Urinary bladder (tissue), 4 donors: ENCODE measurements around the gene HOXB3. TPM values are rescaled to one million over a fixed set of nuclear protein-coding genes. Genes with fewer than 3 reads are reported as not detected.

Source experiments
- DNase-seq: peaks from one replicate; pipeline ENCODE4 v3.0.0-alpha.2; 2015; ENCODE audit errors: extremely low spot score
- H3K27ac ChIP-seq: one replicate; pipeline ENCODE4 v1.5.1; 2013; ENCODE audit warnings: low read depth, mild to moderate bottlenecking, moderate library complexity
- H3K36me3 ChIP-seq: one replicate; pipeline ENCODE4 v1.6.1; 2013; ENCODE audit warnings: mild to moderate bottlenecking, moderate library complexity; ENCODE audit not compliant: insufficient read depth
- H3K4me1 ChIP-seq: one replicate; pipeline ENCODE4 v1.6.1; 2013; ENCODE audit warnings: mild to moderate bottlenecking, moderate library complexity; ENCODE audit not compliant: insufficient read depth
- H3K4me3 ChIP-seq: one replicate; pipeline ENCODE4 v1.5.1; 2013; ENCODE audit warnings: low read depth, low read length
- WGBS: extraction: QIAGEN DNeasy Blood & Tissue Kit; methylation state at CpG from one replicate; pipeline ENCODE4 v1.1.7; 2013; 5-methylcytosine and 5-hydroxymethylcytosine counted together
- polyA plus RNA-seq: library from polyadenylated mRNA; stranded (reverse); fragments of 200-250 nt; gene quantifications from one replicate; pipeline ENCODE4 v1.2.3, GENCODE V29; 2013
- total RNA-seq: library from RNA; depleted of rRNA; stranded (reverse); fragments of >200 nt; gene quantifications from one replicate; pipeline ENCODE4 v1.2.3, GENCODE V29; 2014
- donor health status: healthy with polysubstance abuse.
- donor health status: healthy.

Gene HOXB3
- total and polyA plus RNA-seq, 2 donors: 6.1 to 10.8 TPM

DNA sequence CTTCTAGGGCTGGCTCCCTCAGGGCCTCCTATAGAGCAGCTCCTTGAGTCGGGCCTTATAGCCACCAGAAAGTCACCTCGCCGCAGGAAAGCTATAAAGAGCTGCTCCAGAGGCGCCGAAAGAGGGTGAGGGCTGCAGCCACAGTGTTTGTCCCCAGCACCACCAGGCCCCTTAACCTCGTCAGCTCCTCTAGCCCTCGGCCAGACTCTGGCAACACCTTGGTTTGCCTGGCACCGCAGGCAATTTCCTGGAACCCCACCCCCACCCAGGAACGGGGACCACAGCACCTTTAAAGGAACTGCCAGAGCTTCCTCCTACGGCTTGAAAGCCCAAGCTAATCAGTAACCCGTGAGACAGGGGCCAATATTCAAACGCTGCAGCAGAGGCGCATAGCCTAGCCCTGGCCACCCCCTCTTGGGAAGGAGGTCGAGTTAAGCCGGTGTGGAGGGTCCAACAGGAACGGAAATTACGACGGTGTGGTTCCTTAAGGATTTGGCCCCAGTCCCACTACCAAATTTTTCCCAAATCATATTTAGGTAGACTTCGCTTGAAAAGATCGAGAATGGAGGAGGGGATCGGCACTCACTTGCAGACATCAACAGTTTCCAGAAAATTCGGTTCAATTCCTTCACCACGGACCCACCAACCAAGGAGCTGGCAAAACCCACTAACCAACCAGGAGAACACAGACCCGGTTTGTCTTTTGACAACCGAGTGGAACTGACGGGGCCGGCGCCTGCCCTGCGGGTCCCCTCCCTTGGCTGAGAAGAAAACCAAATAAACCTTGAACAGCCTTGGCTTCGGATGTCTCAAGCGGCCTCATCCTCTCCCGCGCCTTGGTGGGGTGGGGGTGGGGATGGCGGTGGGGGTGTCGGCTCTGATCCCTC is 11.7 kb upstream of the HOXB3 start:
- Histone ChIP-seq H3K4me3 (peak overlapping the region; percentile 9), H3K36me3 (no peaks in the 10 kb centered on the region), H3K27ac (no peak overlapping the region), H3K4me1 (no peaks in the 10 kb centered on the region)
- 10% methylated on average over 35 of the region's 35 CpGs for WGBS
- no peak for DNase-seq

DNA sequence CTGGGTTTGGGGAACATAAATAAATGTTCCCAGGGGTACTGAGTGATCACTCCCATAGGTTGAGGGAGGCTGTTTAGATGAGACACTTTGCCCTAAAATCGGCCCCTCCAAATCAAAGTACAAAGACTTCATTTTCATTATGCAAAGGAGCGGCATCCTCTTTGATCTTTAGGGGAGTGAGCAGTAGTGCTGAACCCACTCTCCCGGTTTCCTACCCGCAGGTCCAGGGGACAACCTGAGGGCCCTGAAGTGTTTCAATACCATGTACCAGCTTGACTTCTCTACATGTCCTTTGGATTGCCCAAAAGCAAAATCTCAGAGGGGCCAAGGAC is 11.1 kb upstream of the HOXB3 start:
- no peak for DNase-seq
- 32% methylated on average over 4 of the region's 4 CpGs for WGBS
- Histone ChIP-seq H3K36me3 (no peaks in the 10 kb centered on the region), H3K4me1 (no peaks in the 10 kb centered on the region), H3K4me3 (no peak overlapping the region), H3K27ac (no peak overlapping the region)

DNA sequence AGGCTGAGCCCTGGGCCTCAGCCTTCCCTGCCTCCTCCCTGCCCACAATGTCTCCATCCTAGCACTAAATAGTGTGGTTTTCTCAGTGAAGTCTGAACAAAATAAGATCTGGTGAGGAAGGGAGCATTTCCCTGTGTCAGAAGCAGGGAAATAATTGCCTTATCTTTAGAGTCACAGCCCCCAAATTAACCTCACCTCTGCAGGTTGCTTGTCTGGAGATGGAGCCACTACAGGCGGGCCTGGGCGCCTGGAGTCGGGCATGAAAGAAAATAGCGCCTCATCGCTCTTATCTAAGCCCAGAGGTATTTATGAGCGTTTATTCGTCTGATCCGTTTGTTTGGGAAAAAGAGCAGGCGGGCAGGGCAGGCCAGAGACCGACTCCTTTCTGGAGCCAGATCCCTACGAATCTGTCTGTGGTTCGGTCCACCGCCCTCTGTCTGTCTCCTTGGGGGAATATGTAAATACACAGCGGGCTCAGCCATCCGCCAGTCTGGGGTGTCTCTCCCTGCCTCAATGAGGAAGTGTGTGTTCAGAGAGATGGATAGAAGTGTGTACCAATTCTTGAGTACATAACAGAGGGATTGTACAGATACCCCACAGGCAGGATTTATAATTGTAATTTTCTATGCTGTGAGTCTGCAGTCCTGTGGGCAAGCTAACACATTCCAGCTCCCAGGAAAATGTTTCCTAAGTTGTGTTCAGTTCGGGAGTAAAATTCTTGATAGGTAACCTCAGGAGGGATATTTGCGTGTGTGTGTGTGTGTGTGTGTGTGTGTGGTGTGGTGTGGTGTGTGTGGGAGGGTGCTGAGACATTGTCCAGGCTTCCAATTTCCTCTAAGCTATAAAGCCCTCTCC is 10.4 kb upstream of the HOXB3 start:
- Histone ChIP-seq H3K4me1 (no peaks in the 10 kb centered on the region), H3K36me3 (no peaks in the 10 kb centered on the region), H3K27ac (no peak overlapping the region), H3K4me3 (no peak overlapping the region)
- WGBS: 33% methylated on average over 17 of the region's 17 CpGs
- DNase-seq: no peak

GRCh38 chr17:48599354-48599753 is 9.3 kb upstream of the HOXB3 start:
- Histone ChIP-seq H3K4me3 (no peak overlapping the region), H3K27ac (no peak overlapping the region), H3K36me3 (no peaks in the 10 kb centered on the region), H3K4me1 (no peaks in the 10 kb centered on the region)
- 55% methylated on average over 5 of the region's 5 CpGs for WGBS
- no peak for DNase-seq

DNA sequence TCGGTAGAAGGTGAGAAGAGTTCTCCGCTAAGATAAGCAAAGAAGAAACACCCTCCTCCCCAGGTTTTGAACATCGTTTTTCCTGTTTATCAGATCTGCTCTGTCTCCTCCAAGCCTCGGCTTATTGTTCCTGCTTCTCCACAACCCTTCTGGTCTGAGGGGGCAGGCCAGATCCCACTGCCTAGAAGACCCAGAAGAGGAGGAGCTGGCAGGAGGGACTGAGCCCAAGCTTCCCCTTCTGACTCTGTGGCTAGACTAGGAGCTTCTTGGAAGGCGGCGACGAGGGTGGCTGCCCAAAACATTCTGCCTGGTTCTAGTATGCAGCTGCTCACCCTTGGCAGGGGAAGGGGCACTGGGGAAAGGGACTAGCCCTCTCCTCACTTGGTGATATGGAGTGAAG is 8.7 kb upstream of the HOXB3 start:
- Histone ChIP-seq H3K4me1 (no peaks in the 10 kb centered on the region), H3K27ac (no peak overlapping the region), H3K4me3 (no peak overlapping the region), H3K36me3 (no peaks in the 10 kb centered on the region)
- 29% methylated on average over 7 of the region's 7 CpGs for WGBS
- no peak for DNase-seq

- DNase-seq: no peak
- no peaks in the 10 kb centered on the region for H3K4me1 ChIP-seq
- WGBS: under 1% methylated on average over 68 of the region's 68 CpGs
- no peaks in the 10 kb centered on the region for H3K36me3 ChIP-seq
- H3K4me3 ChIP-seq: peak overlapping the region; percentile 36
- peak overlapping the region; percentile 11 for H3K27ac ChIP-seq
Observed at GRCh38 chr17:48597778-48598631, 8.0 kb upstream of the HOXB3 start.

- Histone ChIP-seq H3K36me3 (no peaks in the 10 kb centered on the region), H3K4me1 (no peaks in the 10 kb centered on the region), H3K4me3 (peak overlapping the region; percentile 36), H3K27ac (no peak overlapping the region)
- no peak for DNase-seq
- WGBS: 2% methylated on average over 16 of the region's 16 CpGs
Observed at GRCh38 chr17:48597528-48597777, 7.4 kb upstream of the HOXB3 start.

DNA sequence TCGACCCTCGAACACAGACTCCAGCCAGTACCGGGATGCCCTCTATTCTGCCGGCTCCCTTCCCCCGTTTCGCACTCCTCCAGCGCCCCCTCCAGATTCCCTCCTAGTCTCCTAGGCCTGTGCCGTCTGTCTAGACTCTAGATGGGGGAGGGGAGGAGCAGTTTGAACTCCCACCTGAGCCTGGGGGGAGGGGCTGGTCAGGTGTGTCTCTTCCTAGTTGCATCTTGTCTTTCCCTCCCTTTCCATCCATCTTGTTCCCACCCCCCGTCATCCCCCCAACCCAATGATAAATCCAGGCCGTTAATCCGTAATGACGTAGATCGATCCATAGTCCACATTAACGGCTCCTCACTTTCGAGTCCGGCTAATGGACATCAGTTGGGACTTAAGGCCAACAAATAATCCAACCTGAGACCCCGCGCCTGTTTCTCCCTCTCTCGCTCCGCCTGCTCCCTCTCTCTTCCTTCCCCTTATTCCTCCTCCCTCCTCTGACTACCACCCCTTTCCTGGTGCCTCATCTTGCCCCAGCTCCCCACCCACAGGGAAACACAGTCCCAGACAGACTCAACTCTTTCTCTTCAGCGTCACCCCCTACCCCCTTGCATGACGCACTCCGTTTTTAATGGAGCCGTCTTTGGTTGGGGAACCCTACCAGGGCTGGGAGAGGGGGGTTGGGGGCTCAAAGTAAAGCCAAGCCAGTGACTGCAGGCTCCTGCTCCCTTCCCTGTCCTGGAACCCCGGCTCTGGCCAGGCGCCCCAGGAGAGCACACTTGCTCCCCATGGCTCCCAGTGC is 6.9 kb upstream of the HOXB3 start:
- 17% methylated on average over 26 of the region's 26 CpGs for WGBS
- no peak for DNase-seq
- Histone ChIP-seq H3K4me3 (peak overlapping the region; percentile 36), H3K4me1 (no peaks in the 10 kb centered on the region), H3K36me3 (no peaks in the 10 kb centered on the region), H3K27ac (no peak overlapping the region)

DNA sequence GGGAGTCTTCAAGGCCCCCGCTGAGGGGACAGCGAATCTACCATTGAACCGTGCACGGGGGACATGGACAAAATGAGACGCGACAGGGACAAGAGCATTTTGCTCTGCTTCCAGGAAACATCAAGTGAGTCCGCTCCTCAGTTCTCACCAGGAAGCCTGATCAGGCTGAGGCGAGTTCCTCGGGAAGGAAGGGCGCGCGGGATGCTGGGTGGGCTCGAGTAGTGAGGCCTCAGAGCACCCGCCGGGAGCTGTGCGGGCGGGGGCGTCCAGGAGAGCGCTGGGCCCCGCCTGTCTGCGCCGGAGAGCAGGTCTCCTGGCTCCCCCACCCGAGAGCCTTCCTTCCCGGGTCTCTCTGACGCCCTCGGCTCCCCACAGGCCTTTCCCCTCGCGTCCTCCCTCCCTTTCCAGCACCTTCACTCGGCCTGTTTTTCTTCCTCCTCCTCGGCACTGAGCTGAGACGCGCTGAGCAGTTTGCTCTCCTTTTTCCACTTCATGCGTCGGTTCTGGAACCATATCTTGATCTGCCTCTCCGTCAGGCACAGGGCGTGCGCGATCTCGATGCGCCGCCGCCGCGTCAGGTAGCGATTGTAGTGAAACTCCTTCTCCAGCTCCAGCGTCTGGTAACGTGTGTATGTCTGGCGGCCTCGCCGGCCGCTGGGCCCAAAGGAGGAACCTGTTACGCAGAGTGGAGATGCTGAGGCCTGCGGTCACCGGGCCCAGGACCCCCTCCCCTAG is 6.1 kb upstream of the HOXB3 start:
- Histone ChIP-seq H3K4me1 (no peaks in the 10 kb centered on the region), H3K36me3 (no peaks in the 10 kb centered on the region), H3K4me3 (no peak overlapping the region), H3K27ac (no peak overlapping the region)
- WGBS: 22% methylated on average over 54 of the region's 54 CpGs
- DNase-seq: no peak

DNA sequence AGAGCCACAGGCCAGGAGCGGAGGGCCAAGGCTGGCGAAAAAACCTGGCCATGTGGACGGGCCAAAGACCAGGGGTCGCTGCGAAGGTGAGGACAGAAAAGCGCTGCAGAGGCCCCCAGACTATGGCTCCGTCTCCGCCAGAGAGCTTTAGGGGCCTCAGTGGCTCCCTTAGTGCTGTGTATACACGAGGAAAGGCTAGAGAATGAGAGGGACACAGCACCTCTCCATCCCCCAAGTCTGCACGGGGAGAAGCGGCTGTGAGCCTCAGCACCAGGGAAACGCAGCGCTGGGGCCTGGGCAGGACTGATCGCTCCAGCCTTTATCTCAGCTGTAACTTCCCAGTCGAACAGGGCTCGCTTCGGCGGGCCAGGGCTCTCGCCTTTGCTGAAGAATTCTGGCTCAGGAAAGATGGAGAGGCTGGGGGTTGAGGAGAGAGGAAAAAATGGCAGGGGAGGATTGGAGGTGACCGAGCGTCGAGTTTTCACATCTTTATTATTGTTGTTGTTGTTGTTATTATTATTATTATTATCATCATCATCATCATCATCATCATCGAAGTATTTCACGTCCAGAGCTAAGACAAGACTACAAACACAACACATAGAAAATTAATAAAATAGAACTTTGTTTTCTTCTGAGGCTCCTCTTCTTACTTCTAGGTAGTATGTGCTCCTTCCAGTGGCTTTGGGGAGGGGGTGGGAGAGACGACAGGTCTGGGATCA is 5.4 kb upstream of the HOXB3 start:
- no peaks in the 10 kb centered on the region for H3K4me1 ChIP-seq
- no peak for DNase-seq
- WGBS: 44% methylated on average over 25 of the region's 25 CpGs

DNA sequence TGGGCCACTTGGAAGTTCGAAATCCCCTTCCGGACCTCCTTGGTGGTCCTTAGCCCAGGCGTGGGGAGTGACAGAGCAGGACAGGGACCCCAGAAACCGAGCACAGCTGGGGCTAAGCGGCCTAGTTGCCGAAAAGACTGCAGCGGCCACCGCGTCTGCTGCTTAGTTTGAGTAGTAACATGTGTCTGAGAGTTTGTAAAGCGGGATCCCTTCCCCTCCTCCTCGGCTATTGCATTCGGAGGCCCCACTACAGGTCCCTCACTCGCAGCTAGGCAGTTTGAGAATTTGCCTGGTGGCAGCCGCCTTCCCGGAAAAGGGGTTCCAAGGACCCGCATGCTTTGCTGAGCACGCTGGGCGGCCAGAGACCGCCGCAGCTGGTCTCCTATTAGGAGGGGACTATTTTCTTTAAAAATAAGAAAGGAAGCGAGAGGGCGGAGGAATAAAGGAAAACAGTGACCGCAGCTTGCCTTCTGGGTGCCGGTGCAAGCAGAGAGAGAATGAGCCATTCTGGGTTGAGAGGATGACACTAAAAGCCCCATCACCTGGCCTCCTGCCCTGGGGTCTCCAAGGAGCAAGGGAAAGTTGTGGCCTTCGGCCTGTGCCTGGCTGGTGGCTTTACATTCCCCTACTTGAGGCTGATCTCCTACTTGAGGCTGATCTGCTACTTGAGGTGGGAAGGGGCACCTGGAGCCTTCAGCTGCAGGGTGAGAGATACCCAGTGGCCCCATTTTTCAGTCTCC is 4.7 kb upstream of the HOXB3 start:
- no peak for DNase-seq
- H3K36me3 ChIP-seq: no peaks in the 10 kb centered on the region
- 43% methylated on average over 25 of the region's 25 CpGs for WGBS
- H3K4me1 ChIP-seq: no peaks in the 10 kb centered on the region
- H3K27ac ChIP-seq: no peak overlapping the region
- no peak overlapping the region for H3K4me3 ChIP-seq

More for the DNA sequence above, 5.4 kb upstream of the HOXB3 start:
- Histone ChIP-seq H3K36me3 (no peaks in the 10 kb centered on the region), H3K4me3 (no peak overlapping the region), H3K27ac (no peak overlapping the region)
